HPDE6-E6E7 (cell line): ENCODE results near the gene KAZN.
"Not testable (repeated sequence)": the region's sequence is repeated elsewhere in the genome, so short reads cannot be mapped to it uniquely, and the experiment has no call there.

Source experiments
- DNase-seq: peaks from one replicate; pipeline ENCODE4 v3.0.0; 2011; ENCODE audit warnings: missing footprints; ENCODE audit errors: extremely low spot score

KAZN gene

DNA sequence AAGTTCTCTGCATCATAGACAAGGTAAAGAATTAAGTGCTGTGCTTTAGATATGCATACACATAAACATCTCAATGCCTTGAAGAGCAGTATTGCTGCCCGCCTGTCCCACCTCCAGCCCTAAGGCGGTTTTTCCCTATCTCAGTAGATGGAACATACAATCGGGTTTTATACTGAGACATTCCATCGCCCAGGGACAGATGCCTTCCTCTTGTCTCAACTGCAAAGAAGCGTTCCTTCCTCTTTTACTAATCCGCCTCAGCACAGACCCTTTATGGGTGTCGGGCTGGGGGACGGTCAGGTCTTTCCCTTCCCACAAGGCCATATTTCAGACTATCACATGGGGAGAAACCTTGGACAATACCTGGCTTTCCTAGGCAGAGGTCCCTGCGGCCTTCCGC, 537.1 kb downstream of the KAZN start:
- not testable (repeated sequence) for DNase-seq

DNA sequence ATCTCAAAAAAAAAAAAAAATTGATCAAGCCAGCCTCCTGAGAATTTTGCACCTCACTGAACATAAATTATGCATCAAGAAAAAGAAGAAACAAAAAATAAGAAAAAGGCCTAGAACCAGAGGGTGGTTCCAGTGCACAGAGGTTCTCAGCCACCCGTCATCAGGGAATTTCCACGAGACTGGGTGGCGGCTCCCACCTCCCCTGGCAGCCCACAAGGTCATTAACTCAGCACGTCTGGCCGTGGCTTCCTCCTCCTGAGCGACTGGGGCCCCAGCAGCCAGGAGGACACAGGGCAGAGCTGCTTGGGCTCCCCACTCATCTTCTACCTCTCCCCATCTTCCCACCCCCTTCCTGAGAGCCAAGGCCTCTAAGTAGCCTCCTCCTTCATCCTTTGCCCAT, 539.3 kb downstream of the KAZN start:
- no peak for DNase-seq

DNA sequence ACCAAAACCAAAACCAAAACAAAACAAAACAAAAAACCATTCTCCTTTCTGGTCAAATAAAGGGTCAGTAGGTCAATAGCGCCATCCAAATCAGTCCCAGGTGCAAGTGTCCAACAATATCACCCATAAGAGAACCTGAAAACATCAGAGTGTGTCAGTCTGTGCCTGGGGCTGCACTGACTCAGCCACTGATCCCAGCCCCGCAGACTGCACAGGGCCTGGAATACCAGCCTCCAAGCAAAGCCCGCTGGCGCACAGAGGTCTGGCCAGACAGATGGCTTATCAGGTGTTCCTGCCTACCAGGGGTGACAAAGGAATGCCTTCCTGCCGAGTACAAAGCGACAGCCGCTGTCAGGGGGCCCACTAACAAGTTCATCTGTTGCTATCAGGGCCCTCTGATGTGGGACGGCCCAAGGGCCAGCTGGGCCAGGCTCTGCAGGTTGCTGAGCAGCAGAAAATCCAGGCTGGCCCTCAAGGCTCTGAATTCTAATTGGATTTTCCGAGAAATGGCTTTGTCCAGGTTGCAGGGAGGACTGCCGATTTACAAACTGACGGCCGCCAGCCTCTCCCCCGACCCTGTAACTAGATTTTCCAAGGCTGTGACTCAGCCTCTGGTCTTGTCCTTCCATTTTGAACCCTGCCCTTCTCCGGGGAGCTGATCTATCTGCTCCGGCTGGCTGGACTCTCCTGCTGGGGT, 541.3 kb downstream of the KAZN start:
- peak; percentile 58 for DNase-seq

DNA sequence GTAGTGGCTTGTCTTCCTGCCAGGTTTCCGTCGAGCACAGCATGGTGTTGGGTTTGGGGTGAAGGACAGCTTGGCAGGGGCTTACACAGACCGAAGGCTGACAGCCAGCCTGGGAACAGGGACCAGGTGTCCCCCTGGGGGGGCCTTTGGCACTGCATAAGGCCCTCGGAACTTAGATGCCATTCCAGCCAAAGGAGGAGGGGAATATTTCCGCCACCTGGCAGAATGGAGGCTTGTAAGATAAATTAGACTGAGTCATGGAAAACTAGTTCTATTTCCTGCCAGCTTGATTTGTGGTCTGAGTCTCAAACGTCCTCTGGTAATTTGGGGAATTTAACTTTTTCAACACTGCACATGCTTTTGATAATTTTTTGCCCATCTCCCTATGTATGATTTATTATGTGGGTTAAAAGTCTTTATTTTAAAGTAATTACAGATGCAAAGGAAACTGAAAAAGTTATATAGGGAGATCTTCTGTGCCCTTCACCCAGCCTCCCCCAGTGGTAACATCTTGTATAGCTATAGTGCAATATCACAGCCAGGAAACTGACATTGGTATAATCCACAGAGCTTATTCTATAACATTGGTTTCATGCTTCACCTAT, 543.6 kb downstream of the KAZN start:
- DNase-seq: no peak

DNA sequence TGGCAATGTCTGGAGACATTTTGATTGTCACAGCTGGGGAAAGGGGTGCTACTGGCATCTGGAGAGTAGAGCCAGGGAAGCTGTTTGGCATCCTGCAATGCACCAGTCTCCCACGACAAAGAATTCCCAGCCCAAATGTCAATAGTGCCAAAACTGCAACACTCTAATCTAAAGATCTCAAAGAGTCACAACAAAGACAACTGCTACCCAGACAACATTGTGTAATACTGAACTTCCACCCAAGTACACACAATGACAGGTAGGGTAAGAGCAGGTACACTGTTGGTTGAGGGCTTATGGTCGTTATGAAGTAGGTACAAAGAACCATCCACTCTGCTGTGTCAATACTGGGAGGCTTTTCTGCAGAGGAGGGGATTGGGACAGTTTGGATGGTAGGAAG, 546.8 kb downstream of the KAZN start:
- no peak for DNase-seq

DNA sequence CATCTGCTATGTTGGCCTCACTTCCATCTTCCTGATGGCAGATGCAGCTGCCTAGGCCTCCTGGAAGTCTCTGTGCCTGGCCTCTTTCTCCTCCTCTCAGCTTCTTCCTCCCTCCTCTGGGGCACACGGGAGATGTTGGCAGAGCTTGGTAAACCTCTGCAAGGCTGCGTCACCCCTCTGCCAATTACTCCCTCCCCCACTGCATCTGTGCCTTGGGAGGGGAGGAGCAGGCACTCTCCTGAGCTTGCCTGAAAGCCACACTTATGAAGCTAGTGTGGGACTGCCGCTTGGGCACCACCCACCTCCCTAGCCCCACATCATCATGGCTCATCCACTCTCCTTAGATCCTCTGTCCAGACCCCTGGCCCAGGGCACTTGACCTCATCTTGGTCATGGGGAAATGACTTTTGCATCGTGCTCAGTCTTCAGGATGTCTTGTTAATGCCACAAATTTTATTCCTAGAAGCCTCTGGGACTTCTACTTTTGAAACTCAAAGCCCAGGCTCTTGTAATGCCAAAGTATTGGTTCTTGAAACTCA, 547.7 kb downstream of the KAZN start:
- DNase-seq: no peak

DNA sequence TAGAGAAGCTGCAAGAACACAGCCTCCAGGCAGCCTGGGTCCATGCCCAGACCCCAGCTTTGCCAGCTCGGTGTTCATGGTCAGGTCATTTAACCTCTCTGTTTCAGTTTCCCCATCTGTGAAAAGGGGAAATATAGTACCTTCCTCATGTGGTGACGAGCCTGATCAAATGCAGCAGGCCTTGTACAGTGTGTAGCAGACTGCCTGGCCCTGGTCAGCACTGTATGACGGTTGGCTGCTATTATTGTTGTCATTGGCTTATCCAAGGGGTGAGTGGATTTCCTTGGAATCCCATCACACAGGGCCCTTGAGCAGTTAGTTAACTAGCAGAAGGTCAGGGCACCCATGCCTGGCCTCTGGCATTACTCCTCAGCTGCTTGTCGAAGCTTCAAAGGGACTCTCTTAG, 548.5 kb downstream of the KAZN start:
- DNase-seq: no peak

DNA sequence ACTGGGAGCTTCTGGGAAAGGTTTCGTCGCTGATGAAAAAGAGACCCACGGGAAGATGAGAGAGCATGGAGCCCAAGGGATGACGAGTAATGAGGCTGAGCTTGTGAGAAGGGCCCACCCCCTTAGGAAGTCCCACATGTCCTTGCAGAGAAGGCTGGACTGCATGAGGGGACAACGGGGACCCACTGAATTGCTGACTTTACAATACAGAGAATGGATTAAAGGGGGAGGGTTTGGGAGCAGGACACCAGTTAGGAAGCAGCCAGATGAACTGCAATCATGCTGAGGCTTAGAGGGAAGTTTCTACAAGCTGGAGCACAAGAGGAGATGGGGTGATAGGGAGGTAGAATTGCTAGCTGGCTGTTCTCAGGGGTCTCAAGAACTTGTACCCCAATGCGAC, 549.5 kb downstream of the KAZN start:
- no peak for DNase-seq

DNA sequence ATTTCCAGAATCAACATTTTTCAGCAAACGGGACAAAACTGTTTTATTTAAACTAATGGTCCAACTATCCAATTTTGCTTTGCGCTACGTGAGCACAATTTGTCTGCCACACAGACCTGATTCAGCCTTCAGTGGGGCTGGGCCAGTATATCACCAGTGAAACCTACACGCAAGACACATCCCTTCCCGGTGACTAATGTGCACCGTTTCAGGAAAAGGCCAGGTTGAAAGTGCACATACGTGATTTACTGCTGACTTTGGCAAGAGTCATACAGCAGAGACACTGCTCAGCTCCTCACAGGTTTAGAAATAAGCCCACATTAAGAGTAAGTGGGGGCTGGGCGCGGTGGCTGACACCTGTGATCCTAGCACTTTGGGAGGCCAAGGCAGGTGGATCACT, 550.0 kb downstream of the KAZN start:
- DNase-seq: no peak

DNA sequence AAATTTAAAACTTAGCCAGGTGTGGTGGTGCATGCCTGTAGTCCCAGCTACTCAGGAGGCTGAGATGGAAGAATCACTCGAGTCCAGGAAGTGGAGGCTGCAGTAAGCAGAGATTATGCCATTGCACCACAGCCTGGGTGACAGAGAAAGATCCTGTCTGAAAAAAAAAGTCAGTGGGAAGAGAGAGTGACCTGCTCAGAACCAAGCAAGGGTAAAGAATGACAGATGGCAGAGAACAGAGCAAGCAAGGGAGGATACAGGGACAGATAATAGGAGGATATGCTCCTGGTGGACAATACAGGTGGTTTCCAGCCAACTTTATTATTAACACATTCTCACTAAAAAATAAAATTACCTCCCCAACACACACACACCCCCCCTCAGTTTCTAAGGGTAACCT, 550.5 kb downstream of the KAZN start:
- DNase-seq: no peak

DNA sequence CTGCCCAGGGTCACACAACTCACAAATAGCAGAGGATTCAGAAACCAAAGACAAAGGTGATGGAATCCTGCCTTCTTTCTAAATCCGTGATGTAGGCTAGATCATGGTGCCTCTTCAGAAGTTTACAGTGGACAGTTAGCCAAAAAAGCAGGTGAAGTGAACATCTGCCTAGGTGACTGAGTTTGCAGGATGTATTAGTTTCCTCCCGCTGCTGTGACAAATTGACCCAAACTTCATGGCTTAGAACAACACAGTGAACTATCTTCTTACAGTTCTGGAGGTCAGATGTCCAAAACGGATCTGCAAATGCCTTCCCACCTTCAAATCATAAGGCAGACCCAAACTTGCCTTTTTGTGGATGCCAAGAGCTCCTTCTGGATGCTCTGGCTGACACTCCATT, 551.9 kb downstream of the KAZN start:
- DNase-seq: no peak

DNA sequence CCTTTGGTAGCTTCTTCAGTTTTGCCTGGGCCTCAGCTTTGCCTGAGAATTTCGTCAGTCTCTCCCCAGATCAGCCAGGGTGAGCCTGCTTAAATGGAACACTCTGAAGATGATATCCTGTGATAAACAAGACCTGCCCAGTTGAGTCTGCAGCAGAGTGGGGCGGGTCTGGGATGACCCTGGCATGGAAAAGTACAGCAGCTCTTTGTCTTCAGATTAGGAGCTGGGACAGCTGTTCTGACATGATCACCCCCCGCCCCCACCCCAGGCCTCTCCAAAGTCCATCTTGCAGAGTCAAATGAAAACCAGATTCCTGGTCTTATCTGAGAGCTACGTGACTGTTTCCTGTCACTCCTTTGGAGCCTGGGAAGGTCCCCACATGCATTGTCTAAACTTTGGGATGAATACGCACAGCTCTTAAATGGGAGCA, 552.9 kb downstream of the KAZN start:
- DNase-seq: no peak

DNA sequence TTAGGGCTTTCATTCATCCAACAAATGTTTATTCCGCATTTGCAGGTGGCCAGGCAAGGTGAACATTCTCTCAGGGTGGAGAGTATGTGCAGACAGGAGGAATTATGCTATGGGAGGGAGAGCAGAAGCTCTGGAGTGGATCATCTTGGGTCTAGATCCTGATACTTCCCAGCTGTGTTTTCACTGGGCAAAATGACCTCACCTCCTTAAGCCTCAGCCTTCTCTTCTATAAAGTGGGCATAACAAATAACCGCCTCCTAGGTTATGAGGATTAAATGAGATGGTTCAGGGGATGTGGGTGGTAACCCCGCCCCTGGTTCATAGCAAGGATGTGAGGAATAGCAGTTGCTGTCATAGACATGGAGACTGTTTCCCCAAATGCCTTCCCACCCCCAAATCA, 553.4 kb downstream of the KAZN start:
- DNase-seq: no peak

DNA sequence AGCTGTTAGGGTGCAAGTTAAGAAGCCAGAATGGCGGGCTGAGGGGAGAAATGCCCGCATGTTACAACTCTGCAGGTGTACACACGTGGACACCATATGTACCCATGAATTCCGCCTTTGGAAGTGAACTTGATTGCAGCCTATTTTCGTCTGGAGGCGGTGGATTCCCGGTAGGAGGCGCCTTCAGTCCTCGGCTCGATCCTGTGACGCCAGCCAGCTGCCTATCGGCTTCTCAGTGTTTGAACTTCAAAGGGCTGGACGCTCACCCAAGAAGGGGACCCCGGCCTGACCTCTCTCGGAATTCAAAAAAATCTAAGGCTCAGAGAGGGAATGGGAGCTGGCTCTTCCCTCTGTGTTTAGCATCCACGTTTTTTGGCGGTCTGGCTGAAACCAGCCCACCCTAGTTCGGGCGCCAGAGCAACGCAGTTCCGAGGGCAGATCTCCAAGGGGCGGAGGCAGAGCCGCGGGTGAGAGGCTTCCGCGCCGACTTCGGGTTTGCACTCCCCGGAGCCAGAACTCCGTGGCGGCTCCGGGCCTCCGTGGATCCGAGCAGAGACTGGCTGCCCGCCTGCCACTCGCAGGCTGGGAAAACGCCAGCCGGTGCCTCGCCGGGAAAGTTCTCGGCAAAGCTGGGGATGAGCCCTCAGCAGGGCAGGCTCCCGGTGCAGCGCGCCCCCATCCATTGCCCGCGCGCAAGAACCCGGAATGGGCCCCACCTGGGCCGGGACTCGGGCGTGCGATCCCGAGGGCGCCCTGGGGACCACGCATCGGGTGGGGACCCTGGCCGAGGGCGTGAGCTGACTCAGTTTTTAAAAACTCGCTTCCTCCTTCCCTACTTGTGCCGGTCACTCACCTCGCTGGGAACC, 554.1 kb downstream of the KAZN start:
- DNase-seq: peak; percentile 86

DNA sequence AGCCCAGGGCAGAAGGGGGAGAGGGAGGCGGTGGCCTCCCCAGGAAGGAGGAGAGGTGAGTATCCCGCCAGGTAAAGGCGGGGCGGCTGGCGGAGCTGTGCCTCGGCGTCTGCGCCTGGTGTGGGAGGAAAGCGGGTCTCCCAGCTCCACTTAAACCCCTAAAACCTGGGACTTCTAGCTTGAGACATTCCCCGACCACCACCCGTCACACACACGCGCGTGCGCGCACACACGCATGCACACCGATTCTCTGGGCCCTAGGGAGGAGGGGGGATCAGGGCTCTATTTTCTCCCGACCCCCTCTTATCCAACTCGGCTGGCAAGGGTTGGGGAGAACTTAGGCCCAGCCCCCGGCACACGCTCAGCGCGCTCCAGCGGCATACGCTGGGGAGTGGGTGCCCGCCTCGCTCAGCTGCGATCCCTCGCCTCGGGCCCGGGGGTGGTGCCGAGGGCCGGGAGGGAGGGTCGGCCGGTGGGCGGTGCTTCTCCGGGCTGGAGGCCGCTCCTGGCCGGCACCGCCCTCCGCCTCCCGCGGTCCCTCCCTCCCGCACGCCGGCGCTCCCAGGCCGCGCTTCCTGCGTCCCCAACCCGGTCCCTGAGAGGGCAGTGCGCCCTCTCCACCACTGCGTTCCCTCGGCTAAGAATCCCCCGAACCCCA, 554.8 kb downstream of the KAZN start, which contains the start of gene TMEM51:
TSS of gene TMEM51 (plus strand) at position 564 of the 658 bp plus-strand sequence. CDS start 61,341 bp downstream, outside the sequence.
- peak; percentile 69 for DNase-seq

DNA sequence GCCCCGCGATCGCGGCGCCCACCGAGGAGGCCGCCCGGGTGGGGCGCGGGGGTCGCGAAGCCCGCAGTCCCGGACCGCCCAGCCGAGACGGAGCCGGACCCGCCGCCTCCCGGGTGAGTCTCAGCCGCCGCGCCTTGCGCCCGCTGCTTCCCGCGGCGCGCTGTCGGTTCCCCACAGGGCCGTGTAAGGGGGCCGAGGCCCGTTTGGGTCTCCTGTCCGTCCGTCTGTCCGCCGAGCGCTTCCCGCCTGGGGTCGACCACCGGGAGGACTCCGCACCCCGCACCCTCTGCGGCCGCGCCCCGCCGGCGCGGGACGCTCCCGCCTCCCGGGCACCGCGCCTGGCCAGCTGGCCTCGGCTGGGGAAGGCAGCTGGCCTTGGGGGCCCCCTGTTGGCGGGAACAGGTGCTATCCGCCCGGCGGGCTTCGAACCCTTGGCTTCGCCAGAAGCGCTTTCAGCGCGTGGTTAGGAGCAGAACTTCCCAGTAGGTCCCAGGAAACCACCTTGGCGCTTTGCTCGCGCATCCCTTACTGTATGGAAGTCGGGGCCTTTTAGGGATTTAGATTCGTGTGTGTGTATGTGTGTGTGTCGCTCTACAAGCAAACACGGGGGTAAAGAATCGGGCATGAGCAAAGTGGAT, 555.5 kb downstream of the KAZN start:
- peak; percentile 31 for DNase-seq

DNA sequence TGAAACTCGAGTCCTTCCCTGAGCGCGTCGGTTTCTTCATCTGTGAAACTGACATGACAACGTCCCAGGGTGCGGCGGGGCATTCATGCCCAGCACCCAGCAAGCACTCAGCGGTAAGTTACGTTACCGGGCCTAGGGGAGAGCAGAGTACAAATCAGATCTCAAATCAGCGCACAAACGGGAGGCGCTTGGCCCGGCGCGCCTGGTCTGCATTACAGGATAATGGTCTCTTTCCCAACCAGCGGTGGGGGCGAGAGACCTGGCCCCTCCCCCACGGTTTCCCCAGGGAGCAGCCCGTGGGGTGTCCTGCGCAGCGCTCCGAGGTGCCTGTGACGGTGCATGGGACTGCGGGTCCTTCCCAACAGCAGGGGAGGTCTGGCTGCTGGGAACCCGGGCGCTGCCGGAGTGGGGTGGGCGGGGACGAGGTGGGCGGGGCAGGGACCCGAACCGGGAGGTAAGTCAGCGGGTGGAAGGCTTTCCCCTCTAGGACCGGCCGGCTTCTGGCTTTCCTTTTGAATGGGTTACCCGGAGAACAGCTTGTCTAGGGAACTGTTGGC, 556.1 kb downstream of the KAZN start:
- DNase-seq: no peak

DNA sequence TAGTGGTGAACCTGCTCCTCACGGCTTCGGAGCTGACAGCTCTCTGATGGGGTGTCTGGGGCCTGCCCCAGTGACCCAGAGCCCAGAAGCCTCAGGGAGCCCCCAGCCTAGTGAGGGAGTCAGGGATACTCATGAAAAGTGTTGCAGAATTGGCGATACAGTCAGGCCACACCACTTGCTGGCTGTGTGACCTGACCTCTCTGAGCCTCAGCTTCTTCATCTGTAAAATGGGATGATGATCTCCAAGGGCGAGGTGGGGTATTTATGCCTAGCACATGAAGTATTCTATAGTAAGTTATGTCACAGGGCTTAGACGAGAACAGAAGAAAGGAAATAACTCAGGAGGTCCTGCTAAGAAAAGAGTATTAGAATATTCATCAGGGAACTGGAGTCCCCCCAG, 556.7 kb downstream of the KAZN start:
- DNase-seq: no peak

DNA sequence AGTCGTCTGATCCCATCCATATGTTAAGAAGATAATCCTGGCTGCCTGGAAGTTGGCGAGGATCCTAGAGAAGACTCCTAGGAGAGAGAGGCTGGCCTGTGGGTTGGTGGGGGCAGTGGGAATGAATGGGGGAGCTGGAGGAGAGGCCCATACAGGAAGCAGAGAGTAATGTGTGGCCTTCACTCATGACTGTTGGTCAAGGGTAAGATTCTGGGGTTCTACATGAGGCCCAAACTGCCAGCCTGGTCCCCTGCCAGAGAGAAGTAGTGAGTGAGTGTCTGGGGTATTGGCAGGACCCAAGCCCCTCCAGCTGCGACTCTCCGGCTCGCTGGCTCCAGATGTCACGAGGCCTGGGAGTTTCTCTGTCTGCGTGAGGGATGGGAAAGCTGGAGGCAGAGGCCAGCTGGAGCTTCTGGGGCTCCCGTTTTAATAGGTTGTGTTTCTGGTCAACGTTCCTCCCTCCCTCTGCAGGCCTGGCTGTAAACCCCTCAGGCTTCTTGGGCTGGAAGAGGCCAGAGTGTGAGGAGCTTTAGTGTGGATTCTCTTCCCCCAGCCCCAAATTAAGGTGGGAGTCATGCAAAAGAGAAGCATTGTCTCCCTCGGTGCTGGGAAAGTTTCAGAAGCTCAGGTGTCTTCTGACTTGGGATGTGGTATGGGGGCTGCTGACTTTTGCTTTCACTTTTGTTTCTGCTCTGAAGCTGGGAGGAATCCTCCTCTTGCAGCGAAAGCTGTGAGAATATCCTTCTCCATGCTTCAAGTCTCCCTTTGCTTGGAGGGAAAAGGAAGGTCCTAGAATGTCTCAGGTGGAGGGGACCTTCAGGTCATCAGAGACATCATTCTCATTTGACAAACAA, 557.6 kb downstream of the KAZN start:
- no peak for DNase-seq

DNA sequence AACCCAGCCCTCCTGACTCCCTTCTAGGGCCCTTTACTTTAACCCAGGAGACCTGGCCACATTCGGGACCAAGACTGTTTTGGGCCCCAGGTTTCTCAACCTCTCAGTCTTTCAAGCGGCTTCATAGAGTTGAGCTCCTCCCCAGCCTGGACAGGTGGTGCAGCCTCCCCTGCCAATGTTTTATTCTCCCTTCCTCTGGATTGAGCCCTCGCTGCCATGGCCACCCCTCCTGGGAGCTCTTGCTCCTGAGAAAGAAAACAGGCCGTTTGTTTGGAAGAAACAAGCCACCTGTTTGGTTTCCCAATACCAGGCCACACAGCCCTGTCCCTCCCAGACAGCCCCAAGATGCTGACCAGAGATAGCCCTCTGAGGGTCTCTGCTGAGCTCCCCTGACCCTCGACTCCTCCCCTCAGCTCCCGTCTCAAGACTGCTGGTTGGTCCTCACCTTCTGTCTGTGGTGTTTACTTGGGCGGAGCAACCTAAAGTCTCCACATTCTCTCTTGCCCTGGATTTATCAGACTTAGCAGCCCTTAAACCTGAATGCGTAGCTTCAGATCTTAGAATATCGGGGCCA, 558.4 kb downstream of the KAZN start:
- no peak for DNase-seq
